Tongue (tissue), 2 donors: ENCODE measurements around the gene CEPT1. TPM values are rescaled to one million over a fixed set of nuclear protein-coding genes. Genes with fewer than 3 reads are reported as not detected.
A peak's percentile ranks its signal among the peaks of the same experiment; 100 is the strongest.

Experiments used
- DNase-seq: peaks from one replicate; pipeline ENCODE4 v3.0.0-alpha.2; 2015
- total RNA-seq: library from RNA; depleted of rRNA; stranded (reverse); fragments of >200 nt; gene quantifications from one replicate; pipeline ENCODE4 v1.2.3, GENCODE V29; 2014

Gene CEPT1
- total RNA-seq, 1 donor from 2014 or later, result 55.7 TPM

GRCh38 chr1:111147948-111148347 is 7.9 kb downstream of the CEPT1 start:
- DNase-seq, result no peak

DNA sequence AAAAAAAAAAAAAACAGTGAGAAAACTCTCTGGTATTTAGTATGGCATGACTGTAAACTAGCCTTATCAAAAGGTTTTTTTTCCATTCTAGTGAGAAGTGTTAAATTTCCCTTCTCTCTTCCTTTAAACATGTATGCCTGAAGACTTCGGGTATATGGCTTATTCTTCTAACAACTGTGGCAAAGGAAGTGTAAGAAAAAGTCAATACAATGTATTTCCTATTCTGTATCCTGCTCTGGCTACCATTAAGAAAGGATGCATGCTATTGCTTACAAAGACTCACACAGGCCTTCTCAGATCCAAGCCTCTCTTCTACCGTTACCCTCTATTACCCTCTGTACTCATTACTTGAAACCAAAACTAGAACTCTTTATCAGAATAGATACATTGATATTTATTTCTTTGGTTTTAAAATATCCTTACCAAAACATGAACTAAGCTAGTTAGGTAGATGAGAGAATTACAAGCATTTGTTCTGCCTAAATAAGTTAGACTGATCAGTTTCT is 8.4 kb downstream of the CEPT1 start:
- no peak for DNase-seq

GRCh38 chr1:111151838-111152237 is 11.8 kb downstream of the CEPT1 start:
- no peak for DNase-seq

GRCh38 chr1:111154021-111154999 is 14.3 kb downstream of the CEPT1 start:
- DNase-seq, result no peak

DNA sequence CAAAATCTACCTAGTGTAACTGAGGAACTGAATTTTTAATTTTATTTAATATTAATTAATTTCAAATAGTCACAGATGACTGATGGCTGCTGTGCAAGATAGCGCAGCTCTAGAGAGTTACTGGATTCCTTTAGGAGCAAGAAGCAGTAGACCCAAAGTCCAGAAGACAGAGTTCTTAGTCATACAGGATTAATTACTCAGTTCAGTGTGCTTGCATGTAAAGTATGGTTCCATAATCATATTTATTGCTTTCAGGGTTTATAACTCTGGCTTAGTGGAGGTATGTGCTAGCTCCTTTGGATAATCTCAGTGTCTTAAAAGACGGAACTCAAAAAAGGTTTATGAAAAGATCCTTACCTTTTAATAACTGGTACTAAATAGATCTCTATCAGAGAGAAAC is 17.4 kb downstream of the CEPT1 start:
- DNase-seq, result no peak

- peak; percentile 2 for DNase-seq
These were observed 21.9 kb downstream of the CEPT1 start for GRCh38 chr1:111161843-111162487.

GRCh38 chr1:111162488-111162880 is 22.5 kb downstream of the CEPT1 start:
- no peak for DNase-seq

DNA sequence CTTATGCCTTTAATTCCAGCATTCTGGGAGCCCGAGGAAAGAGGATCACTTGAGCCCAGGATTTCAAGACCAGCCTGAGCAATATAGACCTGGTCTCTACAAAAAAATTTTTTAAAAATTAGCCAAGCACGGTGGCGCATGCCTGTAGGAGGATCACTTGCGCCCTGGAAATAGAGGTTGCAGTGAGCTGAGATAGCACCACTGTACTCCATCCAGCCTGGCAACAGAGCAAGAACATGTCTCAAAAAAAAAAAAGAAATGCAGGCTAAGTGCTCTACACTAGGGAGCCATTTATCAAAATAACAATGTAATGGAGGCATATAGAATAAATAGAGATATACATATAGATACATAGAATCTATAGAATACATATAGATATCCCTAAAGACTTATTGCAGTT is 23.3 kb downstream of the CEPT1 start:
- no peak for DNase-seq

DNA sequence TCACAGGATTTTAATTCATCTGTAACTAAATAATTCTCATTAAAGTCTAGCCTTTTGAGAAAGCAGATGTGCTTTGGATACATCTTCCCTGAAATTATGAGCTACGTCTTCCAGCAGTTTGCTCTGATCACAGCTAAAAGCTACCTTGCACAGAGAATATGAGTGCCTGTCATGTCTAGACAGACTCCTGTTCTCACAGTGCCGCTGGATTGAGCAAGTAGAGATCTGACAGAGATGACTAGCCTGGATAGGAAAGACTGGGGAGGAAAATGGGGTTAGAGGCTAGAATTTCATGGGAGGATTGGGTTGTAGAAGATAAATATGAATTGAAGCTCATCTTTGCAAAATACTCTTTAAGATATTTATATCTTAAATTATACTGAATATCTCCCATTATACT is 24.1 kb downstream of the CEPT1 start:
- no peak for DNase-seq

GRCh38 chr1:111172463-111172862 is 32.4 kb downstream of the CEPT1 start:
- no peak for DNase-seq

GRCh38 chr1:111174070-111174469 is 34.0 kb downstream of the CEPT1 start:
- no peak for DNase-seq

GRCh38 chr1:111175349-111175748 is 35.3 kb downstream of the CEPT1 start:
- no peak for DNase-seq

GRCh38 chr1:111176678-111177077 is 36.7 kb downstream of the CEPT1 start:
- DNase-seq, result no peak

- DNase-seq, result no peak
These were observed 40.0 kb downstream of the CEPT1 start for GRCh38 chr1:111179968-111180533.

GRCh38 chr1:111182052-111182451 is 42.0 kb downstream of the CEPT1 start:
- DNase-seq, result no peak

DNA sequence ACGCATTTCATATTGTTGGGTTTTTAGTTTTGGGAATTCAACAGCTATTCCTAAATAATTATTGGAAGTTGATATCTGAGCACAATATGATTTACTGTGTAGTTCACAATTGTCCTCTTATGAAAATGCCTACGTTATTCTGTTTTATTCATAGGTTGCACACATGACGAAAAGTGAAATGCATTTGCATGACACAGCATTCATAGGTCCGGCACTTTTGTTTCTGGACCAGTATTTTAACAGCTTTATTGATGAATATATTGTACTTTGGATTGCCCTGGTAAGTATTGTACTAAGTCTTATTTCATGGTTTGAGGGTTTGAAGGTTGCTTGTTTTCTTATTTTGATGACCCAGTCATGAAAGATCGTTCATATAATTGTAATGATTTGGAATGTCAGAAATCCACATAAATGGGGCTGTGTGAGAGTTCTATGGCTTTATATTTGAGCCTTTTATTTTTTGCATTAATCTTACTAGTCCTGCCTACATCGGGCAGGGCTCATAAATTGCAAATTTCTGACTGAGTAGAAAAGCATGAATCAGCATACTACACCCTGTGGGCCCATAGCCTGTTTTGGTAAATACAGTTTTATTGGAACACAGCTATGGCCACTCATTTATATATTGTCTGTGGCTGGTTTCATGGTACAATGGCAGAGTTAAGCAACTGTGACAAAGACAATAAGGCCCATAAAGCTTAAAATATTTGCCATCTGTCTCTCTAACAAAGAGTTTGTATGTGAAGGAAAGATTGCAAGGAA is 43.5 kb downstream of the CEPT1 start:
- no peak for DNase-seq

DNA sequence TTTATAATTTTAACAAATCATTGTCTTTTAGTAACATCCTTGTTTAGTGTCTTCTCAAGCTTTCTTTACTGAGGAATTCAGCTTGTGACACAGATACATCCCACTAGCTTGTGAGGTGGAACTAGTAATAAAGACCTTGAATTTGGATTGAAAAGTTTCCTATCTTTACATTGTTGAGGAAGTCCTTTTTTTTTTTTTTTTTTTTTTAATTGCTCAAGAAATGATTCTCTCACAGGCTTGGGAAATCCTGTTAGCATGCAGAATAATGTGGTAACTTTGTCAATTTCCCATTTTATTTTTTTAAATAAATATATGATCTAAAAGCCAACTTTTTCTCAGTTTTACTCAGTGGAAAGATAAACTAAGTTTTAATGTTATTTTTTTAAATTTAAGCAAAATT is 44.6 kb downstream of the CEPT1 start:
- no peak for DNase-seq

DNA sequence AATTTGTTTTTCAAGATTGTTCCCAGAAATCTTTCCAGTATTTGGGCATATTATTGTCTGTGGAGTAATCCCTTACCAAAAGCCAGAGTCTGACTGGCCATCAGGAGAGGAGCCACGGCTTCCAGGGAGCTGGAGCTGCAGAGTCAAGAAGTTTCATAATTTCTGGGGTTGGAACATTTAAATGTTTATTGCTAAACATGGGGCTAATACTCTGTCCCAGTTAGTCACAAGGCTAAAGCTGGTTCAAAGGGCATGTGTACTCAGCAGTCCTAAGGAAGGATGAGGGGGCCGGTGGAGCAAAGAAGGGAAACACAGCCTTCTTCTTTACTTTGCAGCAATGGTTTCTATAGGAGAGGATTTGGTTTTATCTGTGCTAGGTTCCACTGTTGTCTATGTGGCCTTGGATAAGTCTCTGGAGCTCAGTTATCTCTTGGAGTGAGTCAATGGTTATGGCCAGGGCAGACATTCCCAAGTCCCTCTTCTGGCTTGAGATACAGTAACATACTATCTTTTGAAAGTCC is 51.0 kb downstream of the CEPT1 start:
- no peak for DNase-seq

DNA sequence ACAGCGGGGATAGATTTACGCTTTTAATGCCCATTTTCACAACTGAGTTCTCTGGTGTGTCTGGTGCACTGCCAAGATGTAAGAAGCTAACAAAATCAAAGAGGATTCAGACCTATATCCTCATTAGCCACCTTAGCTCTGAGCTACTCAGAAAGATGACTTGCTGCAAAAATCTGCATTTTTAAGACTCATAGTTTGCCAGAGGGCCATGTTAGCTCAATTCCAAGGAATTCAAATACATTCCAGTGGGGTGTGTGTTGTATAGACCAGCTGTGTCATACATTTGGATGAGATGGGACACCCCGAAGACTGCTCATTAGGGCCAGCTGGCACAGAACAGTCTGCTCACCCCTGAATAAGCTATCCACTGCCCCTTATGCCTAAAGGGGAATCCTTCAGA is 51.5 kb downstream of the CEPT1 start:
- no peak for DNase-seq

GRCh38 chr1:111192074-111192473 is 52.1 kb downstream of the CEPT1 start:
- no peak for DNase-seq

DNA sequence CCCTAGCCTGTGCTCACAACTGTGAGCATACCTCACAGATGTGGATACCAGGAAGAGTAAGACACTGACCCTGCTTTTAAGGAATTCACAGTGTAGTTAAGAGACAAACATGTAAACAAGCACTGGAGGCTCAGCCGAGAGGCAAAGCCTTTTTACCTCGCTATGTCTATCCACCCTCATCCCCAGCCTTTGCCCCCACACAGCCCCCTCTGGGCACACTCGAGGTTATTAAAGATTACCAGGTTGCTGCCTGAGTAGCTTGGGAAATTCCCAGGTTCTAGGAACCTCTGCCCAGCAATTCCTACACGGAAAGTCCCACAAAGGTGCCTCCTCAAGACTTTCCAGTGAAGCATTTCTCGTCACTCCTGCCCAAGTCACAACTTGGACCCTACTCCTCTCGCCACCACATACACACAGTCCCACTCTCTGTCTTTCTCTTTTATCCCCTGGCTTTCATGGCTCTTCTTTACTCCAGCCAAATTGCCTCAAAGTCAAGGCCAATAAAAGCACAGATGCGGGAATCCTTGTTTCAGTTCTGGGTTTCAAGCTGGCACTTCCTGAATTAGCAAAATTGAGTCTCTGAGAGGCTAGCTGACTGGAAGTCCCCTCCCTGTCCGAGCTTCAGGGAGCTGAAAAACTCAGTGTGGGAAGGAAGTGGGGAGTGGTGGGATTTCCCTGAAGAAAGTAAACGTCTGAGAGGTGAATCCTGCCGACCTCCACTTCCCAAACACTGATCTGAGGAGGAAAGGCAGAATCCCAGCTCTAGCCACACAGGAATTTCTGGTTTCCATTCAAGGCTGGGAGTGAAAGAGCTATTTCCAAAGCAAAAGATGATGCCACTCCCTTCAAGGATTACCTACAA is 52.9 kb downstream of the CEPT1 start:
- no peak for DNase-seq
